H1 (cell line): Measurements from ENCODE around the gene WDFY4. TPM values are rescaled to one million over a fixed set of nuclear protein-coding genes. Genes with fewer than 3 reads are reported as not detected.

Experiments
- CBX5 ChIP-seq: fragments of 300-800, 300-1000 bp; sonication (generic); IDR thresholded peaks from 2 replicates; pipeline ENCODE4 v1.7.1; 2016; ENCODE audit warnings: antibody characterized with exemption, low read length, low read depth
- RBBP5 ChIP-seq: IDR thresholded peaks from 2 replicates; pipeline ENCODE4 v1.7.1; 2012; ENCODE audit warnings: low read depth, mild to moderate bottlenecking, inconsistent platforms, low read length, moderate library complexity, borderline replicate concordance
- TEAD4 ChIP-seq: IDR thresholded peaks from 2 replicates; pipeline ENCODE4 v1.6.1; 2012; ENCODE audit warnings: low read depth, low read length, inconsistent platforms, mixed read lengths
- polyA plus RNA-seq, 7 experiments: library from polyadenylated mRNA; depleted of rRNA in 3 of 7; stranded (reverse) in 5 of 7; unstranded in 2 of 7; fragments of >200 nt in 5 of 7; fragments of 200-250 nt in 2 of 7; gene quantifications; 1 replicate in 5 of 7; 2 replicates in 1 of 7; 4 replicates in 1 of 7; pipeline versions ENCODE4 v1.2.1 to v1.2.3, GENCODE V29; 2011 to 2013; ENCODE audit warnings: missing spikeins in 2 of 7, mixed read lengths in 2 of 7
- total RNA-seq: library from RNA; stranded (reverse); fragmentation: NEBNext Ultra II Directional; extraction: Animal tissue kit (Norgen Biotek cat#: 25700); gene quantifications from 2 replicates; pipeline ENCODE4 v1.2.1, GENCODE V29; 2021

Gene WDFY4
- total and polyA plus RNA-seq, 2 of the 8 experiments (the other 6 are each of a cell fraction or from before 2014, with no cell fraction given), result not detected

GRCh38 chr10:48835781-48836180 lies 151.1 kb downstream of the WDFY4 start (continued):
- TF ChIP-seq TEAD4 (no peak), RBBP5 (no peak), CBX5 (no peak)
- TF ChIP-seq, all 59 proteins: peak for 0
